ENCODE data around the gene RNF114.

DNA sequence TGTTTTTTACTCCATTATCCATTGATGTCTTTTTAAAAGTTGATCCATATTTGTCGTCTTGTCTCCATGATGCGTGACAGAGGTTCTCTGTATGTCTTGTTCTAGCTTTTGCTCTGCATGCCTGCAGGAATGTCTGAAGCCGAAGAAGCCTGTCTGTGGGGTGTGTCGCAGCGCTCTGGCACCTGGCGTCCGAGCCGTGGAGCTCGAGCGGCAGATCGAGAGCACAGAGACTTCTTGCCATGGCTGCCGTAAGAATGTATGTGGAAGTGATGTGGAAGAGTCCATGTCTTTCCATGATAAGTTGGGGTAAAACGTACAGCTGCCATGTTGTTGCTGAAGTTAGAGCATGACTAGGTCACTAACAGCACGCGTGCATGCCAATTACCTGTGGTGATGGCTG lies 5.3 kb downstream of the RNF114 start:
- TF ChIP-seq, protein P1, sequence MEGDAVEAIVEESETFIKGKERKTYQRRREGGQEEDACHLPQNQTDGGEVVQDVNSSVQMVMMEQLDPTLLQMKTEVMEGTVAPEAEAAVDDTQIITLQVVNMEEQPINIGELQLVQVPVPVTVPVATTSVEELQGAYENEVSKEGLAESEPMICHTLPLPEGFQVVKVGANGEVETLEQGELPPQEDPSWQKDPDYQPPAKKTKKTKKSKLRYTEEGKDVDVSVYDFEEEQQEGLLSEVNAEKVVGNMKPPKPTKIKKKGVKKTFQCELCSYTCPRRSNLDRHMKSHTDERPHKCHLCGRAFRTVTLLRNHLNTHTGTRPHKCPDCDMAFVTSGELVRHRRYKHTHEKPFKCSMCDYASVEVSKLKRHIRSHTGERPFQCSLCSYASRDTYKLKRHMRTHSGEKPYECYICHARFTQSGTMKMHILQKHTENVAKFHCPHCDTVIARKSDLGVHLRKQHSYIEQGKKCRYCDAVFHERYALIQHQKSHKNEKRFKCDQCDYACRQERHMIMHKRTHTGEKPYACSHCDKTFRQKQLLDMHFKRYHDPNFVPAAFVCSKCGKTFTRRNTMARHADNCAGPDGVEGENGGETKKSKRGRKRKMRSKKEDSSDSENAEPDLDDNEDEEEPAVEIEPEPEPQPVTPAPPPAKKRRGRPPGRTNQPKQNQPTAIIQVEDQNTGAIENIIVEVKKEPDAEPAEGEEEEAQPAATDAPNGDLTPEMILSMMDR (IDR thresholded peaks at IDR 0.05; ENCODE audit: insufficient read depth, low read depth, low read length), result no peak
- TF ChIP-seq EZH2 (IDR thresholded peaks at IDR 0.05; ENCODE audit: insufficient read depth, low read length), result no peak
